Measurements from ENCODE around the gene SKA1. TPM values are rescaled to one million over a fixed set of nuclear protein-coding genes. Genes with fewer than 3 reads are reported as not detected.

SKA1 gene
- total RNA-seq, 2 donors from 2014 or later, result 0.52 TPM; not detected in 1

GRCh38 chr18:50338122-50338521 lies 36.7 kb upstream of the SKA1 start:
- DNase-seq (no peak), ATAC-seq (no peak)
- Histone ChIP-seq H3K36me3 (replicated peaks in 1 of 2; ENCODE audit: insufficient read depth in 1 of 2, low read depth in 2 of 2) (no peaks in the 10 kb centered on the region), H3K4me1 (no peaks in the 10 kb centered on the region), H3K27ac (no peak overlapping the region), H3K27me3 (no peaks in the 10 kb centered on the region), H3K4me3 (no peak overlapping the region), H3K9me3 (no peaks in the 10 kb centered on the region)
- intact Hi-C loops (cut with DNase I), result no loop called here
- no peak for TF ChIP-seq CTCF (IDR thresholded peaks at IDR 0.05)
- TF ChIP-seq POLR2A (IDR thresholded peaks at IDR 0.05), result no peak
- 75 to 81% methylated on average over 2 of the region's 2 CpGs for WGBS, 2 donors

GRCh38 chr18:50338715-50339114 lies 36.1 kb upstream of the SKA1 start:
- intact Hi-C loops (cut with DNase I), result no loop called here
- no peak for ATAC-seq
- no peaks in the 10 kb centered on the region for H3K27me3 ChIP-seq
- H3K36me3 ChIP-seq (replicated peaks in 1 of 2; ENCODE audit: insufficient read depth in 1 of 2, low read depth in 2 of 2), result no peaks in the 10 kb centered on the region
- H3K9me3 ChIP-seq, result no peaks in the 10 kb centered on the region
- DNase-seq, result no peak
- no peak overlapping the region for H3K4me3 ChIP-seq
- H3K27ac ChIP-seq, result no peak overlapping the region
- 41 to 48% methylated on average over 2 of the region's 2 CpGs for WGBS, 2 donors
- H3K4me1 ChIP-seq, result no peaks in the 10 kb centered on the region
- TF ChIP-seq CTCF (IDR thresholded peaks at IDR 0.05), result no peak
- no peak for TF ChIP-seq POLR2A (IDR thresholded peaks at IDR 0.05)

DNA sequence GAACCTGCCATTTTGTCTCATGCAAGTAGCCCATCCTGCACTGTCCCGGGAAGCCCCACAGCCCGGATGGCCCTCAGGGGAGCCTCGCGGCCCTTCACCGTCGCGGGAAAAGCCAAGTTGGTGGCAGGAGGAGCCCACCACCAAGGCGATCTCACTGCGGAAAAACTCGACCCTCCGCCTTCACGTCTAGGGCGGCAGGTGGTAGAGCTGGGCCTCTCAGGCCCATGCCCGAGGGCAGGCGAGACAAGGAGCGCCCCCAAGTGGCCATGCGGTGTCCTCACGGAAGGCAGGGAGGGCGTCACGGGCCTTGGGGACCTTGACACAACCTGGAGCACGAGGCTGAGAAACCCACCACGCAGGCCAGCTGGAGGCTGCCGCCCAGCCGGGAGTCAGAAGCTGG lies 34.8 kb upstream of the SKA1 start:
- no peaks in the 10 kb centered on the region for H3K36me3 ChIP-seq (replicated peaks in 1 of 2; ENCODE audit: insufficient read depth in 1 of 2, low read depth in 2 of 2)
- intact Hi-C loops (cut with DNase I), result no loop called here
- no peak overlapping the region for H3K27ac ChIP-seq
- ATAC-seq, result no peak
- DNase-seq, result no peak
- 66 to 81% methylated on average over 7 to 23 of the region's 24 CpGs for WGBS, 2 donors
- TF ChIP-seq CTCF (IDR thresholded peaks at IDR 0.05), result no peak
- no peak for TF ChIP-seq POLR2A (IDR thresholded peaks at IDR 0.05)
- H3K9me3 ChIP-seq, result no peaks in the 10 kb centered on the region
- no peaks in the 10 kb centered on the region for H3K27me3 ChIP-seq
- no peak overlapping the region for H3K4me3 ChIP-seq
- no peaks in the 10 kb centered on the region for H3K4me1 ChIP-seq

DNA sequence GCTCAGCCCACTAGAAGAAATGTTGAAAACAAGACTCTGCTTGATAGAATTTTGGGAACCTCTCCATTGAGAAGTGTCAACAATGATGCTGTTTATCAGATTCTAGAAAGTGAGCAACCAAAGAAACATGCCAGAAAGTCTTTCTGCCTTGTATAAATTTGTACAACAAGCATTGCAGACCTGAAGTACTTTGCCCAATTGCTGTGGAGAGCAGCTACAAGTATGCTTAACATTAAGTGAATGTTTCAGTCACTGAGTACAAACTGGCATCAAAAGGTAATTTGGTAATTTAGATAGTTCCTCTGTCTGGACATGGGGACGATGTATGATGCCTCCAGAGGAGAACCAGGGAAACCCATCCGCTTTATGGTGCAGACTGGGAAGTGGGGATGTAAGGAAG lies 33.4 kb upstream of the SKA1 start:
- Histone ChIP-seq H3K27me3 (no peaks in the 10 kb centered on the region), H3K4me3 (no peak overlapping the region), H3K4me1 (no peaks in the 10 kb centered on the region), H3K9me3 (no peaks in the 10 kb centered on the region), H3K27ac (no peak overlapping the region), H3K36me3 (replicated peaks in 1 of 2; ENCODE audit: insufficient read depth in 1 of 2, low read depth in 2 of 2) (no peaks in the 10 kb centered on the region)
- intact Hi-C loops (cut with DNase I), result no loop called here
- TF ChIP-seq POLR2A (IDR thresholded peaks at IDR 0.05), result no peak
- TF ChIP-seq CTCF (IDR thresholded peaks at IDR 0.05), result no peak
- WGBS, 2 donors, result 67 to 70% methylated on average over 2 of the region's 2 CpGs
- ATAC-seq, result no peak
- DNase-seq, result no peak

DNA sequence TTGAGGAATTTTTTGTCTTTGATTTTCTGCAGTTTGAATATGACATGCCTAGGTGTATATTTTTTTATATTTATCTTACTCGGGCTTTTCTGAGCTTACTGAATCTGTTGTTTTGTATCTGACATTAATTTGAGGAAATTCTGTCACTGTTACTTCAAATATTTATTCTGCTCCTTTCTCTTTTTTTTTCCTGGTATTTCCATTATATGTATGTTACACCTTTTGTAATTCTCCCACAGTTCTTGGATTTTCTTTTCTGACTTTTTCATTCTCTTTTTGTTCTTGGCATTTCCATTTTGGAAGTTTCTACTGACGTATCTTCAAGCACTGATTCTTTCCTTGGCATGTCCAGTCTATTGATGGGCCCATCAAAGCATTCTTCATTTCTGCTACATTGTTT lies 24.1 kb upstream of the SKA1 start:
- TF ChIP-seq POLR2A (IDR thresholded peaks at IDR 0.05), result no peak
- TF ChIP-seq CTCF (IDR thresholded peaks at IDR 0.05), result no peak
- H3K9me3 ChIP-seq, result no peaks in the 10 kb centered on the region
- H3K36me3 ChIP-seq (replicated peaks in 1 of 2; ENCODE audit: insufficient read depth in 1 of 2, low read depth in 2 of 2), result no peaks in the 10 kb centered on the region
- no peak overlapping the region for H3K4me3 ChIP-seq
- DNase-seq (no peak), ATAC-seq (no peak)
- intact Hi-C loops (cut with DNase I), result loop anchor here (10.0 kb wide), 1 partner anchor 66 kb away; the partner anchor contains the start of genes CXXC1 and MBD1
- no peak overlapping the region for H3K27ac ChIP-seq
- WGBS, 2 donors, result 70 to 77% methylated on average over 2 of the region's 2 CpGs
- H3K4me1 ChIP-seq, result no peaks in the 10 kb centered on the region
- no peaks in the 10 kb centered on the region for H3K27me3 ChIP-seq

All from body of pancreas (tissue), 4 donors.